ENCODE measurements around the gene PTPRN2. TPM values are rescaled to one million over a fixed set of nuclear protein-coding genes. Genes with fewer than 3 reads are reported as not detected.
"Not testable (repeated sequence)": the region's sequence is repeated elsewhere in the genome, so short reads cannot be mapped to it uniquely, and the experiment has no call there.

The PTPRN2 gene
- total RNA-seq, 1 experiment from 2014 or later = 0.16 TPM

DNA sequence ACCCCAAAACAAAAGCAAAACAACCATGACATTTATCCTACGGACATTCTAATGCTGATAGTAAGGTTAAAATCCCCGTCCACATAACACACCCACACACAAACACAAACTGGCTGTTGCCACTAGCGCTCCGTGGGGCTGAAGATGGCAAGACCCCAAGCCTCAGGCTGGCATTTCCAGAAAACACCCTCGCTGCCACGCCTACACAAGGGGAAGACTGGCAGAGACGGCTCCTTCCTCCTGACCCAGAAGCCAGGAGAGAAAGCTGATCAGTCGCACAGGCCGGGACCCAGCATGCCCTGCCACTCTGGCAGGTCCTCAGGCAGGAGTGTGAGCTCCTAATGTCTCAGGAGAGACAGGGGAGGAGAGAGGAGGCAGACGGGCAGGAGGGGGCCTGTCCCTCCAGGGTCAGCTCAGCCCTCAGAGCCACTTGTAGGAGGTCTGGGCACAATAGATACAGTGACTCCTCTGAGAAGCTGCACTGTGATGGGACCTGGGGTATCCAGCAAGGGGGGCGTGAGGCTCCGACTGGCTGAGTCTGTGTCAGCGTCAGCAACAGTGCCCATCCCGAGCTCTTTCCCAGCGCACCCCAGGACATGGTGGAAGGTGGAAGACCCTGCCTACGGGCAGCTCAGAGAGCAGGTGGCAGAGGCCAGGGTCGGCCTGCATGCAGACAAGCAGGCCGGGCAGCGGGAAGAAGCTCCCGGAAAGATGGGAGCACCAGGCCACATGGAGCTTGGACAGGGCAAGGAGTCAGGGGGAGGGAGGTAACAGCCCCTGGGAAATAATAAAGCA, 326.9 kb downstream of the PTPRN2 start:
- no peak for DNase-seq (ENCODE audit: low read depth, low spot score)
- in situ Hi-C loops (cut with HindIII; ENCODE audit: low pct_unique_long_range_greater_than_20kb, low sequenced_read_pairs) = no loop called here

DNA sequence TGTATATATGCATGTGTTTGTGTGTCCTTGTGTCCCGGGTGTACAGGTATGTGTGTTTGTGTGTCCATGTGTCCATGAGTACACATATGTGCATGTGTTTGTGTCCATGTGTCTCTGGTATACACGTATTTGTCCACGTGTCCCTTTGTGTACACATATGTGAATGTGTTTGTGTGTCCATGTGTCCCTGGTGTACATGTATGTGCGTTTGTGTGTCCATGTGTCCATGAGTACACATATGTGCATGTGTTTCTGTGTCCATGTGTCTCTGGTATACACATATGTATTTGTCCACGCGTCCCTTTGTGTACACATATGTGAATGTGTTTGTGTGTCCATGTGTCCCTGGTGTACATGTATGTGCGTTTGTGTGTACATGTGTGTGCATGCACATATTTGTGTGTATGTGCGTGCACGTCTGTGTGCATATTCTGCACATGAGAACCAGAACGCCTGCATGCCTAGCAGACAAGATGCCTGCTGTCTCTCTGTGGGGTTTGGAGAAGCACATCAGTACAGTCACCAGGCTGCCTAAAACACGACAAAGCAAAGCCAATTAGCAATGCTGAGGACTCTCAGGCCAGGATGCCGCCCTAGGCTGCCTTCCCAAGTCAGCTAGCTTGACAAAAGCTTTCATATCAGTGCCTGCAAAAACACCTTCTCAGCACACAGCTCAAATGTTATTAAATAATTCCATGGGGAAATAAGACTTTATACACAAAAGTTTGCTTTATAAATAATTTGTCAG, 327.8 kb downstream of the PTPRN2 start:
- in situ Hi-C loops (cut with HindIII; ENCODE audit: low pct_unique_long_range_greater_than_20kb, low sequenced_read_pairs) = no loop called here

DNA sequence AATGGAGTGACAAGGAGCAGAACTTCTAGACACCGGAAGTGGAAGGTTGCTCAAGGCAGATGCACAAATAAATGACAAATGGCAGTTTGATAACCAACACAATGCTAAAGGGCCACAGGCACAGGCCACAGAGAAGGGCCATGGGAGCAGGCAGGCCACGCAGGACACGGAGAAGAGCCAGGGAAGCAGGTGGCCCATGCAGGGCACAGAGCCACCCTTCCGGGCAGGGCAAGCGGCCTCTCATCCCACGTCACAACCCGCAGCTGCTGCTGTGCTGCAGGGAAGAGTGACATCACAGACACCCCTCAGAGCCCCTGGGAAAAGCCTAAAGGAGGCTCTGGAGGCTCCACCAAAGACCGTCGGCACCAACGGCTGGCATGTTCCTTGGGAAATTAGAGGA, 328.5 kb downstream of the PTPRN2 start:
- in situ Hi-C loops (cut with HindIII; ENCODE audit: low pct_unique_long_range_greater_than_20kb, low sequenced_read_pairs) = no loop called here
- no peak for DNase-seq (ENCODE audit: low read depth, low spot score)

More for the DNA sequence above, 327.8 kb downstream of the PTPRN2 start:
- no peak for DNase-seq (ENCODE audit: low read depth, low spot score)

DNA sequence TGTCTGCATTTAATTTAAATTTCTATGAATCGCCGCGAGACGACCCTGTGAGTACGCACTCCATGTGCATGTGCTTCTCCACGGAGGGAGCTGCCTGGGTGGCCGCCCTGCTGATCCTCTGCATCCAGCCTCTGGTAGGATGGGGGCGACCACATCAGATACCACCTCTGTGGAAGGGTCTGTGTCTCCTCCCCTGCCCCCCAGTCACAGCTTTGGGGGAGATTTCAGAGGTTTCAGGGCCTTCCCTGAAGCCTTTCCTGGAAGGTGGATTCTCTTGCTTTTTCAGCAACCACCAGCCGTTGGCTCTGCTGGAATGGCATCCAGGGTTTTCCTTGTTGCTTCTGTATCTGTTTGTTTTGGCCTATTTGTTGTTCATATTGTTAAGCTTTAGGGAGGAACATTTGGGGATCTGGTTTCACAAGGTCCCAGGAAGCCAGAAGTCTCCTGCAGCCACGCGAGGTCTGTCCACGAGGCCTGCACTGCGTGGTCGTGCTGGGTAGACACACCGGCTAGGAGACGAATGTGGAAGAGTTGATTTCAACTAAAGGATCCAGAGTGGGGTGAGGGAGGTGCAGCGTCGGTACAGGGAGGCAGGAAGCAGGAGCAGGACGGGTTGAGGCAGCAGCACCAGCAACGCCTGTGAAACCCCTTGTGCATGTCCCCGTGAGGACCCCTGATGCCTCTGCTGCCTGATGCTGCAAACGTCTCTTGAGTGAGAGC, 329.1 kb downstream of the PTPRN2 start:
- in situ Hi-C loops (cut with HindIII; ENCODE audit: low pct_unique_long_range_greater_than_20kb, low sequenced_read_pairs) = no loop called here
- DNase-seq (ENCODE audit: low read depth, low spot score) = no peak

DNA sequence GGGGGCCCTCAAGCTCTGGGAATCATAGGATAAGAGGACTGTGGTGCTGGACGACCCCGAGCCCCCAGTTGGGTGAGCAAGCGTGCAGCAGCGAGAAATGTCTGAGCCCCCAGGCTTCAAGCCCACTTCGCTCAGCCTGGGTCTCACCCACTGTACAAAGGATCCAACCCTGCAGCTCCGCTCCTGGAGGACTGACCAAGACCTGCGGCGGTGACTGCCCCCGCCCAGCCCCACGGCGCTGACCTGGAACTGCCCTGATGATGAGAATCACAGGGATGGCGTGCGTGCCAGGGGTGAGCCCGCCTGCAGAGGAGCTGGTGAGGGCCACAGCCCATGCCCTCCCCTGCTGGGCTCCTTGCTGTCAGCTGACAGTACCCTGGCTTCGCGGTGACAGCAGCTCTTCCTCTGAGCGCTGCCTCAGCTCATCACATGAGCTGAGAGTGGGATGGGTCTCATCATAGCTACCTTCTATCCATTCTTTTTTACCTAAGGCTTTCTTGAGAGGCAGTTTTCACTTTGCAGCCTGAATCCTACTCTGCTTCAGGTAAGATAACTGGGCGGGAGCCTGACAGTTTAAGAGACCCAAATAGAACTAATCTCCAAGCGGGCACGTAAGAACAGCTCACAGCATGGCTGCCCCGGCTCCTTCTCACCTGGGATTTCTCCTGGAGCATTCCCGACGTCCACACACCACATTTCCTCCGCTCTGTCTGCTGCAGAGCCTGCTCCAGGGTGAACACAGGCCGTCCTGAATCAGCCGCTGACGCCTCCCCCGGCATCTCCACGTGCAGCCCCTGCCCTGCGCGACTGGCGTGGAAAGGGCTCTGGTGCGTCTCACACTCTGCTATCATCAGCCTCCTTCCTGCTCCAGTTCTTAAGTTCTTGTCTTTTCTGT, 329.9 kb downstream of the PTPRN2 start:
- in situ Hi-C loops (cut with HindIII; ENCODE audit: low pct_unique_long_range_greater_than_20kb, low sequenced_read_pairs) = no loop called here
- no peak for DNase-seq (ENCODE audit: low read depth, low spot score)

DNA sequence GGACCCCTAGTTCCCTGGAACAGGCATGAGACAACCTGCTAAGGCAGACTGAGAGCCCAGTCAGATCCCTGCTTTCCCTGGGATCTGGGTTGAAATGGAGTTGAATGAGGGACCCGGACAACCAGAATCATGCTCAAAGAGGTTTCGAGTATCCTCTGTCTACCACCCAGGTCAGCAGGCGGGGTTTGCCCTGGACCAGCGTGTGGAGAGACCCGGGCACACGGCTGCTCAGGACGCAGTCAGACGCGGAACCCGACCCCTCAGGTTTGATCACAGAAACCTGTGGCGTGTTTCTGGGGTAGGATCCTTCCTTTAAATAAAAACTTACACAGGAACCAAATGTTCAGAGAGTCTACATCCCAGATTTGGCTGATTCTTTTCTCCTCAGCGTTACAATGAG, 330.6 kb downstream of the PTPRN2 start:
- no peak for DNase-seq (ENCODE audit: low read depth, low spot score)
- in situ Hi-C loops (cut with HindIII; ENCODE audit: low pct_unique_long_range_greater_than_20kb, low sequenced_read_pairs) = no loop called here

DNA sequence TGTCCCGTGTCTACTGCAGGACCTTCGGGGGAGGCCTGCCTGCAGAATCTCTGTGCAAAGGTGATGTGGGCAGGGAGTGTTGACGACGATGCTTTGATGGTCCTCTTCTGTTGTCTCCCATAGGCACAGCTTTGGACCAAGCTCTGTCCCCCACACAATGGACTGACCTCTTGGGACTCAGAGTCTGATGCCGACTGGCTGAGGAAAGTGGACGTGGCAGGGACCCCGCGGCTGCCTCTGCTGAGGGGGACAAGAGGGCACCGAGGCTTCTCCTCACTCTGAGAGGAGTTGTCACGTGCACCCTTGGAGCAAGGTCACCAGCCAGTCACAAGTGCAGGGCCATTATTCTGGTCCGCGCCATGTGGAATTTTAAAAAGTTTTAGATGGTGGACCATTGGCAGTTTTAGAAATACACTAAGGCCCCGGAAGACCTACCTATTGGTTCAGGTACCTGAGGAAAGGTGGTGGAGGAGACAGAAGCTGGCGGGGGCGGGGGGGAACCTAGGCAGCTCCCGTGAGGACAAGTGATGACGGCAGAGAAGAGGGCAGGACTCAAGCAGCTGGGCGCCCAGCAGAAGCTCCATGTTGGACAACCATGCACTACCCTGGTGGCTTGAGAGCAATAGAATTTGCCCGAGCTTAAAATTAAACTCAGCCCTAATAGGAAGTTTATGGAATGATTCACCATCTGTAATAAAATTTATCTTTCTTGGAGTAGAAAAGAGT, 331.4 kb downstream of the PTPRN2 start:
- DNase-seq (ENCODE audit: low read depth, low spot score) = no peak
- in situ Hi-C loops (cut with HindIII; ENCODE audit: low pct_unique_long_range_greater_than_20kb, low sequenced_read_pairs) = no loop called here

DNA sequence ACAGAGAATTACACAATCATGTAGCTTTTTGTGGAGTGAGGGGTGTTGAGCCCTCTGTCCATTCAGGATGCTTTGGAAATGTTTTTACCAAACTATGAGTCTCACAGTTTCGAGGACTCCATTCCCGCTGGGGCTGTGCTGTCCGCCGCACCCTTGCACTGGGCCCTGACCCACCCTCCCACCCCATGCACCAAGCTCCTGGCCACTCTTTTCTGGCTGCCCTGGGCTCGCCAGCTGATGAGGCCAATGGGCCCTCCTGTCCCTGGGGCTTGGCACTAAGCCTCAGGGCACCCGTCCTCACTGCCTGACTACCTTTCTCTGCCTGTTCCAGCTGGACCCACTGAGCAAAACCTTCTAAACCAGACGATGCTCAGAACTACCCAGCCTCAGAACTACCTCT, 332.1 kb downstream of the PTPRN2 start:
- DNase-seq (ENCODE audit: low read depth, low spot score) = no peak
- in situ Hi-C loops (cut with HindIII; ENCODE audit: low pct_unique_long_range_greater_than_20kb, low sequenced_read_pairs) = no loop called here

DNA sequence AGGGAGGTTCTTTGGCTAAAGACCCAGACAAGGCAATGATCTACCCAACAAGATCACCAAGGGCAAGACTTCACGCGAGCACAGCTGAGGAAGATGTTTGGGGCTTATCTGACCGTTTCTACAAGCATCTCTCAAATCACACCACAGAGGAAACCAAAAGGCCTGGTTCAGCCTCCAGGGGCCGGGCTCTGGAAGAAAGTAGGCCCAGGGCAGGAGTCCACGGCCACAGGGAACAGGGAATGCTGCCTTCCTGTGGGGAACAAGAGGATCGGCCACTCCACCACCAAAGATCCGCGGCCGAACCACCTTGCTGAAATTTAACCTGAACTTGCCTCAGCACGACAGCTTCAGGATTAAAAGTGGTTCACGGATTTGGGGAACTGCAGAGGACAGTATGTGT, 332.5 kb downstream of the PTPRN2 start:
- no peak for DNase-seq (ENCODE audit: low read depth, low spot score)
- in situ Hi-C loops (cut with HindIII; ENCODE audit: low pct_unique_long_range_greater_than_20kb, low sequenced_read_pairs) = no loop called here

DNA sequence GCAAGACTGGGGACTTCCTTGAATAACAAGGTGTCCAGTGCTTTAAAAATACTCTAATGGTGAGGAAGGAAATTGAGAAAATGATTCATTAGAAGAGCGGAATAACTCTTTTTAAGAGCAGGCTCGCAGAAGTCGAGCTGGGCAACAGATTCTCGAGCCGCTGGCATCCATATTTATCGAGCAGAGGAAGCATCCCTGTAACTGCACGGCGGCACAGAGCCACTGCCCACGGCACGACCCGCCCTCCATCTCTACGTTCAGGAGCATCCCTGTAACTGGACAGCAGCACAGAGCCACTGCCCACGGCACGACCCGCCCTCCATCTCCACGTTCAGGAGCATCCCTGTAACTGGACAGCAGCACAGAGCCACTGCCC, 334.0 kb downstream of the PTPRN2 start:
- DNase-seq (ENCODE audit: low read depth, low spot score); in situ Hi-C loops (cut with HindIII; ENCODE audit: low pct_unique_long_range_greater_than_20kb, low sequenced_read_pairs): not testable (repeated sequence)

DNA sequence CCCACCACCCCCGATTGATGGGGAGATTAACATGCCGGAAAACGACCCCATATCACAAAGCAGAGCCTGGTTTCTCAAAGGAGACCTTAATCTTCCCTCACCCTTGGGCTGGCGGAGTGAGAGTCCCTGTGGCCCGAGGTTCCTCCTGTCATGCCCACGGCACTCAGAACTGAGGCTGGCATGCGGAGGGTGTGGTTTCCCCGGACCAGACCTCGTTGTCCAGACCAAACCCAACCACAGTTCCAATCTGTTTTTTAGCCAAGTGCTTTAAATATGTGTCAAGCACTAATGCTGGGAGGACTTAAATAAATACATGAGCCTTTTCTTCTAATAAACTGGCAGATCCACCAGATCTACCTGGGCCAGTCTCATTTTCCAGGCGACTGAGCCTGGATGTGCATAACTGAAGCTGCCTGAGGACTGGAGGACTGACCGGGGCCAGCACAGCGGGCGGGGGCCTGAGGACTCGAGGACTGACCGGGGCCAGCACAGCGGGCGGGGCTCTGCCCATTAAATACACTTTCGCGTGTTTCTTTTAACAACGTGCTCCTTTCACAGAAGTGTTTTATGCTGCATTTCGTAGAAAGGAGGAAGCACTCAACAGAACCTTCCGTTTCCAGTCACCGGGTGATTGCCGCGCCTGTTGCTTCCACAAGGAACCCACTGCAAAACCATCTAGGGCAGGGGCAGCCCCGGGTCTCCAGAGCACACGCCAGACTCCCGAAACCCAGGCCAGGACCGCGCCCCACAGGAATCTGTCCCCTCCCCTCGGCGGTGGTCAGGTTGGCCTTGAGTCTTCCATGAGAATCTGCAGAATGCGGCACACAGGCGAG, 334.6 kb downstream of the PTPRN2 start:
- DNase-seq (ENCODE audit: low read depth, low spot score) = no peak
- in situ Hi-C loops (cut with HindIII; ENCODE audit: low pct_unique_long_range_greater_than_20kb, low sequenced_read_pairs) = no loop called here

DNA sequence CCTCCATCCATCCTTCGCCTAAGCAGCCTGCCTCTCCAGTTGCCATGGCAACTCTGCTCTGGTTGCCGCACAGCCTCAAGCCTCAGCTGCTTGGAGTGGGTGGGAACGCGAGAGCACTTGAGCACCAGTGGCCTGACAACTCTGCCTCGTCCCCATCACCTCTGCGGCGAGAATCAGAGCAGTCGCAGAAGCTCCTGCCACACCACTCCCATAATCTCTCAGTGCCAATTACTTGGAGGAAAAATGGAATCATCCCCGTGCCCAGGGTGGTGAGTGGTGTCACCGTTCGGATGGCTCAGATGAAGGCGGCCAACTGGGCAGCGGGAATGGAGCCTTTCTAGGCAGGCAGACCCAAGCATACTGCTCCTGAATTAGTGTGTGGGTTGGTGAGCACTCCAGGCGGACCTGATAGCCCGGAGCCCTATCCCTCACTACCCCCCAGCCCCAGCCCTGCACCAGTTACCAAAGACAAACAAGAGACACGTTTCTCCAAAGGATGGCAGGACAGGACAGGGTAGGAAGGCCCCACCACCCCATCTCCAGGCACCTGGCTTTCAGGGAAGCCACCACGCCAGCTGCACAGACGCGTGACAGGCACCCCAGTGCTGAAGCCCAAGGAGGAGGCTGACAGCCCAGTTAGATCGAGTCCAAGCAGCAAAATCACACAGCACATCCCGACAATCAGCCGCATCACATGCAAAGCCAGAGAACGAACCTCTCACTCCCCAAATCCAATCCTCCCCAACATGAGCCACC, 335.4 kb downstream of the PTPRN2 start:
- in situ Hi-C loops (cut with HindIII; ENCODE audit: low pct_unique_long_range_greater_than_20kb, low sequenced_read_pairs) = no loop called here

DNA sequence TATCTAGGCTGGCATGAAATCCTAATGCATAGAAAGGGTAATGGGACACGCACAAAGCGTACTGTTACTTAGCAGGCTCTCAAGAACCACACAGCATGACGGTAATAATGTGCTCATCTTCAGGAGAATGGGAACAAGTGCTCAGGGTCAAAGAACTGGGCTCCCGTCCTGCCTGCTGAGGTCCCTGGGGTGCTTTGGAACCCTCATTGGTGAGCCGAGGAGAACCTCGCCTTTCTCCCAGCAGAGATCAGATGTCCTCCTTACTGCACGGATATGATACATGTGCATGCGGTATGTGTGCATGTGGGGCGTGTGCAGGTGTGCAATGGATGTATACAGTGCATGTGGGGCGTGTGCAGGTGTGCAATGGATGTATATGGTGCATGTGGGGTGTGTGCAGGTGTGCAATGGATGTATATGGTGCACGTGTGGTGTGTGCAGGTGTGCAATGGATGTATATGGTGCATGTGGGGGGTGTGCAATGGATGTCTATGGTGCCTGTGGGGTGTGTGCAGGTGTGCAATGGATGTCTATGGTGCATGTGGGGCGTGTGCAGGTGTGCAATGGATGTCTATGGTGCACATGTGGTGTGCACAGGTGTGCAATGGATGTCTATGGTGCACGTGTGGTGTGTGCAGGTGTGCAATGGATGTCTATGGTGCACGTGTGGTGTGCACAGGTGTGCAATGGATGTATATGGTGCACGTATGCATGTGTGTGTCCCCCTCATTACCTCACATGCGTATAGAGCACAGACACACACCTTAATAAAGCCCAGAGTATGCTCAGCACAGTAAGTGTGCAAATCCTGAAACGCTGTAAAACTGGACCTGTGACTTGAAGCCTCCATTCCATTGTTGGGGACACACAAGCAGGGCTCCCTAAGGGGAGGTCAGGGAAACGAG, 336.3 kb downstream of the PTPRN2 start:
- in situ Hi-C loops (cut with HindIII; ENCODE audit: low pct_unique_long_range_greater_than_20kb, low sequenced_read_pairs) = no loop called here
- DNase-seq (ENCODE audit: low read depth, low spot score) = no peak

More for the DNA sequence above, 335.4 kb downstream of the PTPRN2 start:
- no peak for DNase-seq (ENCODE audit: low read depth, low spot score)

DNA sequence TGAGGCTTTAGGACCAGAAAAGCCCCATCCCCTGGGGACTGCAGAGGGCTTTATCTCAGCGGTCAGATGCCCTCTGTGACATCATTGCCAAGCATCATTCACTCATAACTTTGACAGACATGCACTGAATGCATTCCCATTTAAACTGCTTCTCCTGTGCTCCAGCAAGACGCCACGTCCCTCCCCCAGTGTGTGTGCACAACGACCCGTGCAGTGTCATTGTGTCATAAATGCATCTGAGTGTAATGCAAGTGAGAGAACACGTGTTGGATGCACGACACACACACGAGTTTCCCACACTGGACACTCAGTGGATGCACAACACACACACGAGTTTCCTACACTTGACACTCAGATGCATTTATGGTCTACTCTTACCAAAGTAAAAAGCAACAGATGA, 337.9 kb downstream of the PTPRN2 start:
- in situ Hi-C loops (cut with HindIII; ENCODE audit: low pct_unique_long_range_greater_than_20kb, low sequenced_read_pairs) = no loop called here
- DNase-seq (ENCODE audit: low read depth, low spot score) = no peak

DNA sequence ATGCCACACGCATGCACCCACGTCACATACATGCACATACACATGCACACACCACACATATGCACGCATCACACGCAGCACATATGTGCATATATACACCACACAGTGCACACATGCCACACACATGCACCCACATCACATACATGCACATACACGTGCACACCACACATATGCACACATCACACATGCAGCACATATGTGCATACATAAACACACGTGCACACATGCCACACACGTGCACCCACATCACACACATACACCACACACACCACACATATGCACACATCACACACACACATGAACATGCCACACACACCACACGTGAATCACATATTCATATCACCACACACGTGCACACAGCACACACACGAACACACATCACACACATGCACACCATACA, 338.8 kb downstream of the PTPRN2 start:
- DNase-seq (ENCODE audit: low read depth, low spot score) = no peak

More for the DNA sequence above, 338.8 kb downstream of the PTPRN2 start:
- in situ Hi-C loops (cut with HindIII; ENCODE audit: low pct_unique_long_range_greater_than_20kb, low sequenced_read_pairs) = no loop called here

Measured in SK-MEL-5 (cell line).